A549 (cell line): Measurements from ENCODE around the gene DNAJB1. TPM values are rescaled to one million over a fixed set of nuclear protein-coding genes. Genes with fewer than 3 reads are reported as not detected.

Experiments used
- ATAC-seq, 2 experiments: fragments of 200-7000 bp in 1 of 2; fragments of >200 bp in 1 of 2; cut with Nextera tagmentation in 1 of 2; cut with Tn5 transposase in 1 of 2; 3 replicates each; pipeline versions ENCODE4 v1.8.0 to v1.9.1; 2018 to 2020; ENCODE audit warnings: mild to moderate bottlenecking in 1 of 2, moderate library complexity in 1 of 2
- CTCF ChIA-PET: fragments of 300-600 bp; sonication (Branson Sonifier 250); formaldehyde crosslinking; extraction: SDS; loops from one replicate; lab custom pipeline; 2021; ENCODE audit warnings: antibody characterized with exemption, inconsistent platforms; lab: Yijun Ruan, JAX
- POLR2A ChIA-PET: fragments of 350-600 bp; formaldehyde crosslinking; extraction: SDS; loops from one replicate; lab custom pipeline; 2021; ENCODE audit warnings: antibody characterized with exemption, inconsistent platforms; lab: Yijun Ruan, JAX
- DNase-seq, 2 experiments: peaks; one replicate each; pipeline versions ENCODE4 v3.0.0 to v3.0.0-alpha.2; 2011 to 2016; ENCODE audit warnings: low read depth in 1 of 2, low spot score in 1 of 2
- FAIRE-seq: peaks from 2 replicates; lab custom pipeline; 2011; peaks lifted over from hg19 to GRCh38; lab: Jason Lieb, UNC
- H3K27ac ChIP-seq, 2 experiments: fragments of >200 bp; sonication (Bioruptor Twin); formaldehyde crosslinking; 3 replicates each; pipeline ENCODE4 v1.5.1; 2016 to 2017
- H3K4me1 ChIP-seq: fragments of >200 bp; sonication (Bioruptor Twin); formaldehyde crosslinking; 3 replicates; pipeline ENCODE4 v1.6.1; 2016
- H3K4me2 ChIP-seq: fragments of >200 bp; sonication (Bioruptor Twin); formaldehyde crosslinking; 3 replicates; pipeline ENCODE4 v1.6.1; 2016
- H3K4me3 ChIP-seq: fragments of >200 bp; sonication (Bioruptor Twin); formaldehyde crosslinking; 3 replicates; pipeline ENCODE4 v1.5.1; 2016
- H3K9me3 ChIP-seq: fragments of >200 bp; sonication (Bioruptor Twin); formaldehyde crosslinking; 3 replicates; pipeline ENCODE4 v1.6.1; 2016
- CBX8 ChIP-seq: fragments of 200-600 bp; sonication (generic); IDR thresholded peaks from 2 replicates; pipeline ENCODE4 v1.6.1; 2016
- EHMT2 ChIP-seq: fragments of 200-600 bp; sonication (generic); IDR thresholded peaks from 2 replicates; pipeline ENCODE4 v1.6.1; 2016; ENCODE audit warnings: antibody characterized with exemption, low read depth, mild to moderate bottlenecking, moderate library complexity
- FOSL2 ChIP-seq, 2 experiments: fragments of 450-650 bp in 1 of 2; fragments of >200 bp in 1 of 2; sonication (Bioruptor Twin) in 1 of 2; formaldehyde crosslinking; IDR thresholded peaks; 2 replicates each; pipeline versions ENCODE4 v1.5.0 to v1.6.1; 2016 to 2020; ENCODE audit warnings: mild to moderate bottlenecking in 1 of 2, moderate library complexity in 1 of 2
- HOXA7 ChIP-seq: fragments of 250-450 bp; sonication (Bioruptor Pico); IDR thresholded peaks from 2 replicates; pipeline ENCODE4 v1.5.0; 2020; ENCODE audit warnings: mild to moderate bottlenecking, moderate library complexity
- HOXB13 ChIP-seq: fragments of 250-450 bp; sonication (Bioruptor Pico); IDR thresholded peaks from 2 replicates; pipeline ENCODE4 v1.5.0; 2020; ENCODE audit warnings: low read depth, mild to moderate bottlenecking, moderate library complexity
- HOXB5 ChIP-seq: fragments of 250-450 bp; sonication (Bioruptor Pico); IDR thresholded peaks from 2 replicates; pipeline ENCODE4 v1.5.0; 2020; ENCODE audit warnings: mild to moderate bottlenecking, moderate library complexity
- JUNB ChIP-seq: fragments of >200 bp; sonication (Bioruptor Twin); formaldehyde crosslinking; IDR thresholded peaks from 2 replicates; pipeline ENCODE4 v1.6.1; 2016
- KDM1A ChIP-seq: fragments of 200-600 bp; sonication (generic); IDR thresholded peaks from 2 replicates; pipeline ENCODE4 v1.6.1; 2016; ENCODE audit warnings: low read depth, mild to moderate bottlenecking
- KDM5A ChIP-seq: fragments of 200-600 bp; sonication (generic); IDR thresholded peaks from 2 replicates; pipeline ENCODE4 v1.6.1; 2016; ENCODE audit warnings: antibody characterized with exemption, mild to moderate bottlenecking
- MAFK ChIP-seq: fragments of 450-650 bp; IDR thresholded peaks from 2 replicates; pipeline ENCODE4 v1.6.1; 2014; ENCODE audit not compliant: partially characterized antibody
- MYC ChIP-seq: IDR thresholded peaks from 2 replicates; pipeline ENCODE4 v1.6.1; 2012; ENCODE audit warnings: mild to moderate bottlenecking, inconsistent platforms, low read length, improper control_type of control experiment, borderline replicate concordance
- NFE2L2 ChIP-seq: fragments of 150-350 bp; conservative IDR thresholded peaks from 2 replicates; pipeline ENCODE4 v1.6.1; 2014; ENCODE audit warnings: low read length
- POLR2A ChIP-seq: IDR thresholded peaks from 2 replicates; pipeline ENCODE4 v1.6.1; 2012; ENCODE audit warnings: mild to moderate bottlenecking, low read length
- RAD21 ChIP-seq, 2 experiments: fragments of >200 bp in 1 of 2; sonication (Bioruptor Twin) in 1 of 2; formaldehyde crosslinking in 1 of 2; IDR thresholded peaks in 1 of 2; conservative IDR thresholded peaks in 1 of 2; 2 replicates in 1 of 2; 3 replicates in 1 of 2; pipeline ENCODE4 v1.6.1; 2012 to 2018; ENCODE audit warnings: inconsistent platforms in 1 of 2
- RARB ChIP-seq: fragments of 250-450 bp; sonication (Bioruptor Pico); IDR thresholded peaks from 2 replicates; pipeline ENCODE4 v1.8.0; 2021; ENCODE audit warnings: mild to moderate bottlenecking, moderate library complexity
- RFX5 ChIP-seq: fragments of 450-650 bp; IDR thresholded peaks from 2 replicates; pipeline ENCODE4 v1.7.1; 2014; ENCODE audit warnings: antibody characterized with exemption, mild to moderate bottlenecking, moderate library complexity
- SMC3 ChIP-seq: fragments of >200 bp; sonication (Bioruptor Twin); formaldehyde crosslinking; IDR thresholded peaks from 3 replicates; pipeline ENCODE4 v1.6.1; 2018; ENCODE audit warnings: inconsistent platforms
- ZC3H11A ChIP-seq: fragments of 450-650 bp; IDR thresholded peaks from 2 replicates; pipeline ENCODE4 v1.6.1; 2014; ENCODE audit warnings: antibody characterized with exemption, mild to moderate bottlenecking
- WGBS: methylation state at CpG from one replicate; pipeline ENCODE4 v1.1.6; 2017; ENCODE audit errors: missing lambda C conversion rate; 5-methylcytosine and 5-hydroxymethylcytosine counted together
- polyA plus RNA-seq, 4 experiments: library from polyadenylated mRNA; depleted of rRNA in 3 of 4; stranded (reverse); fragments of >200 nt; fragmentation: RNase III in 1 of 4; extraction: RNeasy Plus Mini Kit Qiagen cat#74134 plus additional on column Dnase treatment in 1 of 4; gene quantifications; 2 replicates in 3 of 4; 3 replicates in 1 of 4; pipeline ENCODE4 v1.2.3, GENCODE V29; 2011 to 2017
- TF ChIP-seq, protein P1 (sequence below): fragments of >200 bp; sonication (Bioruptor Twin); formaldehyde crosslinking; IDR thresholded peaks from 2 replicates; pipeline ENCODE4 v1.6.1; 2016
- TF ChIP-seq, protein P2 (sequence below): fragments of >200 bp; sonication (Bioruptor Twin); formaldehyde crosslinking; IDR thresholded peaks from 3 replicates; pipeline ENCODE4 v1.6.1; 2016
- TF ChIP-seq, protein P3 (sequence below): fragments of 250-450 bp; sonication (Bioruptor Pico); IDR thresholded peaks from 2 replicates; pipeline ENCODE4 v1.5.0; 2020; ENCODE audit warnings: low read depth, mild to moderate bottlenecking, moderate library complexity
- TF ChIP-seq, protein P4 (sequence below): fragments of >200 bp; sonication (Bioruptor Twin); formaldehyde crosslinking; IDR thresholded peaks from 3 replicates; pipeline ENCODE4 v1.5.1; 2016
- TF ChIP-seq, protein P5 (sequence below): IDR thresholded peaks from 2 replicates; pipeline ENCODE4 v1.6.1; 2012; ENCODE audit warnings: low read depth, borderline replicate concordance

The DNAJB1 gene
- polyA plus RNA-seq, 2 of the 4 experiments (the other 2 are of a cell fraction): 124 to 128 TPM

DNA sequence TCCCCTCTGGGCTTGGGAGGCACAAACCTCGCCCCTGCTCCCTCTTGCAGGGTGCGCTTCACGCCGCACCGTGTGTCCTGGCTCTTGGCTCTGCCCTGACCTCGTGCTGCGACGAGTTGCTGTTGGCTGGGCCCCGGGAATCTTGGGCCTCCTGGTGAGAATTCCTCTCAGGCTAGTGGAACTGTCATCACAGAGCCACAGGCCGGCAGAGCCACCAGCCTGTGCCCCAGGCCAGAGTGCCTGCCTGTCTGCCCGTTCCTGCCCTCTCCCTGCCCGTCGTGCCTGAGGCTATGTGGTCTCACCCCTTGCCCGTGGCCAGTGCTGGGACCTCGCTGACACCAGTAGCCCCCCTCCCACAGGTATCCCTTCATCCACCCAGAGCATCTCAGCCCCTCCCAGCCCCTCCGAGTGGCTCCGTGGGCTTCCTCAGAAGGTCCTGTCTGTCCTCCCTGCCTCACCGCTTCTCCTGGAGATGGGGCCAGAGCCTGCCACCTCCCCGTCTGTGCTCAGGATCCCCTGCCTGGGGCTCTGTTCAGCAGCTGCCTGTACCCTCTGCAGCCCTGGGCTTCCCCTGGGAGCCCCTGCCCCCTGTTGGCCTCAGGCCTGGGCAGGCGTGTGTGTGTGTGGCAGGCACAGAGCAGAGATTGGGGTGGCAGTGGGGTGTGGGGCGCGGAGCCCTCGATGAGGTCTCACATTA lies 40.3 kb upstream of the DNAJB1 start (continued):
- TF ChIP-seq, protein P1, sequence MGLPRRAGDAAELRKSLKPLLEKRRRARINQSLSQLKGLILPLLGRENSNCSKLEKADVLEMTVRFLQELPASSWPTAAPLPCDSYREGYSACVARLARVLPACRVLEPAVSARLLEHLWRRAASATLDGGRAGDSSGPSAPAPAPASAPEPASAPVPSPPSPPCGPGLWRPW: no peak
- no peak for TF ChIP-seq POLR2A
- no peak for TF ChIP-seq MYC
- TF ChIP-seq KDM5A: no peak
- no peak for TF ChIP-seq HOXB13
- TF ChIP-seq MAFK: no peak

DNA sequence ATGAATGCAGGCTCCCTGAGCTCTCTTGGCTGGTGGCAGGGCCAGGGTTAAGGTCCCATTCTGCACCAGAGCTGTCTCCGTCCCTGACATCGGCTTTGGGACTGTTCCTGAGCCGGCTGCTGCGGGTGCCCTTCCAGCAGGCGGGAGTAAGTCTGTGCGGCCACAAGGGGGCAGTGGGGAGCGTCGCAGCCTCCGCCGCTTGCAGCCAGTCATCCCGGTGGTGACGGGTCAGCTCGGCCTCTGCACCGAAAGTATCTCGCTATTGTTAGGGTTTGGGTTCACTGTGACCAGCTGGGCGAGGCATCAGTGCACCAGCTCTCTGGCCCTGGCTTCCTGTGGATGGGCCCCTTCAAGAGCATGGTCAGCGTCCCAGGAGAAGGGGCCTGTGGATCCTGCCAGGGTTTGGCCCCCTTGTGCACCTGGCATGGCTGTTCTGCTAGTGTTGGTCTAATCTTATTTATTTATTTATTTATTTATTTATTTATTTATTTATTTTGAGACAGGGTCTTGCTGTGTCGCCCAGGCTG lies 38.5 kb upstream of the DNAJB1 start:
- ChIA-PET POLR2A (interaction anchor here (0.5 kb wide), 1 partner anchor 766 kb away, joined by 3 read pairs; no protein-coding TSS in a partner anchor), CTCF (interaction anchor here (0.7 to 2.9 kb wide), 16 partner anchors 9 to 220 kb away, joined by 3 to 39 read pairs (median 6); partner anchors contain the start of gene NDUFB7)
- peak overlapping the region in 1 of 2 experiments; percentile 67; a peak in 3 of 6 replicates for H3K27ac ChIP-seq
- no peaks in the 10 kb centered on the region for H3K9me3 ChIP-seq
- peak; percentile 84 to 90 for ATAC-seq
- DNase-seq: peak; percentile 66 to 83
- no peak overlapping the region for H3K4me3 ChIP-seq
- TF ChIP-seq ZC3H11A (peak; percentile 65), NFE2L2 (no peak), EHMT2 (no peak), HOXA7 (CRISPR knock-in tag) (no peak), KDM1A (no peak), FOSL2 (IDR thresholded peaks at IDR 0.05) (no peak), FOSL2 (CRISPR knock-in tag; IDR thresholded peaks at IDR 0.05) (0 out of 2 replicates have a peak, but pooled peaks have one; percentile 5), RAD21 (conservative IDR thresholded peaks at IDR 0.05 in 1 of 2, IDR thresholded peaks at IDR 0.05 in 1 of 2) (peak; percentile 35 to 41; a peak in 3 of 5 replicates), RFX5 (no peak), JUNB (no peak), HOXB5 (CRISPR knock-in tag) (no peak), CBX8 (no peak), SMC3 (peak; percentile 46), RARB (no peak)
- TF ChIP-seq, protein P2, sequence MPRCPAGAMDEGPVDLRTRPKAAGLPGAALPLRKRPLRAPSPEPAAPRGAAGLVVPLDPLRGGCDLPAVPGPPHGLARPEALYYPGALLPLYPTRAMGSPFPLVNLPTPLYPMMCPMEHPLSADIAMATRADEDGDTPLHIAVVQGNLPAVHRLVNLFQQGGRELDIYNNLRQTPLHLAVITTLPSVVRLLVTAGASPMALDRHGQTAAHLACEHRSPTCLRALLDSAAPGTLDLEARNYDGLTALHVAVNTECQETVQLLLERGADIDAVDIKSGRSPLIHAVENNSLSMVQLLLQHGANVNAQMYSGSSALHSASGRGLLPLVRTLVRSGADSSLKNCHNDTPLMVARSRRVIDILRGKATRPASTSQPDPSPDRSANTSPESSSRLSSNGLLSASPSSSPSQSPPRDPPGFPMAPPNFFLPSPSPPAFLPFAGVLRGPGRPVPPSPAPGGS: no peak
- TF ChIP-seq, protein P3, sequence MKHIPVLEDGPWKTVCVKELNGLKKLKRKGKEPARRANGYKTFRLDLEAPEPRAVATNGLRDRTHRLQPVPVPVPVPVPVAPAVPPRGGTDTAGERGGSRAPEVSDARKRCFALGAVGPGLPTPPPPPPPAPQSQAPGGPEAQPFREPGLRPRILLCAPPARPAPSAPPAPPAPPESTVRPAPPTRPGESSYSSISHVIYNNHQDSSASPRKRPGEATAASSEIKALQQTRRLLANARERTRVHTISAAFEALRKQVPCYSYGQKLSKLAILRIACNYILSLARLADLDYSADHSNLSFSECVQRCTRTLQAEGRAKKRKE (CRISPR knock-in tag): no peak
- TF ChIP-seq, protein P4, sequence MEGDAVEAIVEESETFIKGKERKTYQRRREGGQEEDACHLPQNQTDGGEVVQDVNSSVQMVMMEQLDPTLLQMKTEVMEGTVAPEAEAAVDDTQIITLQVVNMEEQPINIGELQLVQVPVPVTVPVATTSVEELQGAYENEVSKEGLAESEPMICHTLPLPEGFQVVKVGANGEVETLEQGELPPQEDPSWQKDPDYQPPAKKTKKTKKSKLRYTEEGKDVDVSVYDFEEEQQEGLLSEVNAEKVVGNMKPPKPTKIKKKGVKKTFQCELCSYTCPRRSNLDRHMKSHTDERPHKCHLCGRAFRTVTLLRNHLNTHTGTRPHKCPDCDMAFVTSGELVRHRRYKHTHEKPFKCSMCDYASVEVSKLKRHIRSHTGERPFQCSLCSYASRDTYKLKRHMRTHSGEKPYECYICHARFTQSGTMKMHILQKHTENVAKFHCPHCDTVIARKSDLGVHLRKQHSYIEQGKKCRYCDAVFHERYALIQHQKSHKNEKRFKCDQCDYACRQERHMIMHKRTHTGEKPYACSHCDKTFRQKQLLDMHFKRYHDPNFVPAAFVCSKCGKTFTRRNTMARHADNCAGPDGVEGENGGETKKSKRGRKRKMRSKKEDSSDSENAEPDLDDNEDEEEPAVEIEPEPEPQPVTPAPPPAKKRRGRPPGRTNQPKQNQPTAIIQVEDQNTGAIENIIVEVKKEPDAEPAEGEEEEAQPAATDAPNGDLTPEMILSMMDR: peak; percentile 69
- TF ChIP-seq, protein P5, sequence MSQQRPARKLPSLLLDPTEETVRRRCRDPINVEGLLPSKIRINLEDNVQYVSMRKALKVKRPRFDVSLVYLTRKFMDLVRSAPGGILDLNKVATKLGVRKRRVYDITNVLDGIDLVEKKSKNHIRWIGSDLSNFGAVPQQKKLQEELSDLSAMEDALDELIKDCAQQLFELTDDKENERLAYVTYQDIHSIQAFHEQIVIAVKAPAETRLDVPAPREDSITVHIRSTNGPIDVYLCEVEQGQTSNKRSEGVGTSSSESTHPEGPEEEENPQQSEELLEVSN: no peak
- FAIRE-seq: no peak
- WGBS: 21% methylated on average over 9 of the region's 18 CpGs
- H3K4me2 ChIP-seq: peak overlapping the region; percentile 45
- no peaks in the 10 kb centered on the region for H3K4me1 ChIP-seq
